Stimulated activated CD8-positive, alpha-beta memory T cell treated with anti-CD3 and anti-CD28 coated beads, Interleukin-4, amount 100 ng/mL, for 1 hour (primary cell): ENCODE results near the gene PRR5.
"Not testable (repeated sequence)": the region's sequence is repeated elsewhere in the genome, so short reads cannot be mapped to it uniquely, and the experiment has no call there.

Source experiments
- DNase-seq, 2 donors: peaks; one replicate each; pipeline ENCODE4 v3.0.0-alpha.2; 2020; ENCODE audit warnings: low read depth in 2 of 2, low spot score in 1 of 2

PRR5 gene

GRCh38 chr22:44701824-44702478, at the start of gene PRR5:
PRR5 (plus strand) TSS chr22:44702204; CDS start chr22:44702475, 271 bp downstream.
- peak; percentile 52 to 60 for DNase-seq

GRCh38 chr22:44652866-44653265, 49.1 kb upstream of the PRR5 start:
- not testable (repeated sequence) for DNase-seq

- DNase-seq, result no peak
Observed at GRCh38 chr22:44658311-44658953, 43.6 kb upstream of the PRR5 start.

GRCh38 chr22:44659140-44659539, 42.9 kb upstream of the PRR5 start:
- no peak for DNase-seq

- no peak for DNase-seq
Observed at GRCh38 chr22:44660051-44660830, 41.8 kb upstream of the PRR5 start.

GRCh38 chr22:44661070-44661469, 40.9 kb upstream of the PRR5 start:
- DNase-seq, result no peak

GRCh38 chr22:44661659-44662569, 40.1 kb upstream of the PRR5 start:
- no peak for DNase-seq

- DNase-seq, result no peak
Observed at GRCh38 chr22:44663256-44663999, 38.6 kb upstream of the PRR5 start.

GRCh38 chr22:44664149-44664548, 37.9 kb upstream of the PRR5 start:
- DNase-seq, result peak in 1 of 2 donors; percentile 37

GRCh38 chr22:44665115-44665514, 36.9 kb upstream of the PRR5 start:
- no peak for DNase-seq

GRCh38 chr22:44666207-44666585, 35.8 kb upstream of the PRR5 start:
- no peak for DNase-seq

- no peak for DNase-seq
Observed at GRCh38 chr22:44667276-44667675, 34.7 kb upstream of the PRR5 start.

- peak in 1 of 2 donors; percentile 37 for DNase-seq
Observed at GRCh38 chr22:44667829-44668189, 34.2 kb upstream of the PRR5 start.

- DNase-seq, result no peak
Observed at GRCh38 chr22:44668190-44668885, 33.7 kb upstream of the PRR5 start.

GRCh38 chr22:44668886-44669521, 33.0 kb upstream of the PRR5 start:
- DNase-seq, result no peak

GRCh38 chr22:44669561-44669976, 32.4 kb upstream of the PRR5 start:
- no peak for DNase-seq

GRCh38 chr22:44670220-44670988, 31.6 kb upstream of the PRR5 start:
- no peak for DNase-seq

- DNase-seq, result no peak
Observed at GRCh38 chr22:44671742-44672141, 30.3 kb upstream of the PRR5 start.

GRCh38 chr22:44672632-44673031, 29.4 kb upstream of the PRR5 start:
- no peak for DNase-seq
